Activated T-cell treated with anti-CD3 and anti-CD28 coated beads, Interleukin-2, amount 50 U/mL, for 72 hours (primary cell): ENCODE data around the gene ESYT2. TPM values are rescaled to one million over a fixed set of nuclear protein-coding genes. Genes with fewer than 3 reads are reported as not detected.

Experiments used
- ATAC-seq, 2 donors: fragments of 150-1000 bp; cut with Tn5 transposase; replicated peaks in 1 of 2; 2 replicates each; pipeline ENCODE4 v1.10.0; 2021; ENCODE audit warnings: moderate library complexity in 2 of 2, mild to moderate bottlenecking in 1 of 2
- DNase-seq, 2 donors: peaks; one replicate each; pipeline ENCODE4 v3.0.0; 2021 to 2022; ENCODE audit warnings: mixed read lengths in 1 of 2
- H3K27ac Mint-ChIP-seq: one replicate; pipeline ENCODE4 v1.8.0; 2022; ENCODE audit warnings: mild to moderate bottlenecking, moderate library complexity, mixed read lengths
- H3K27me3 Mint-ChIP-seq: one replicate; pipeline ENCODE4 v1.8.0; 2022; ENCODE audit warnings: low read depth, mixed read lengths
- H3K36me3 Mint-ChIP-seq, 2 donors: one replicate each; pipeline ENCODE4 v1.8.0; 2022; ENCODE audit warnings: mixed read lengths in 2 of 2, mild to moderate bottlenecking in 1 of 2; ENCODE audit not compliant: insufficient read depth in 2 of 2
- H3K4me1 Mint-ChIP-seq: one replicate; pipeline ENCODE4 v1.8.0; 2022; ENCODE audit warnings: low read depth, mixed read lengths
- H3K4me3 Mint-ChIP-seq, 2 donors: one replicate each; pipeline ENCODE4 v1.8.0; 2022; ENCODE audit warnings: mild to moderate bottlenecking in 2 of 2, mixed read lengths in 2 of 2, moderate library complexity in 2 of 2
- H3K9me3 Mint-ChIP-seq, 2 donors: one replicate each; pipeline ENCODE4 v1.8.0; 2022; ENCODE audit warnings: mixed read lengths in 2 of 2
- total RNA-seq, 2 donors: library from RNA; stranded (reverse); gene quantifications; one replicate each; pipeline ENCODE4 v1.2.3, GENCODE V29; 2022

The ESYT2 gene
- total RNA-seq, 2 donors from 2014 or later, result 68.6 to 68.8 TPM

DNA sequence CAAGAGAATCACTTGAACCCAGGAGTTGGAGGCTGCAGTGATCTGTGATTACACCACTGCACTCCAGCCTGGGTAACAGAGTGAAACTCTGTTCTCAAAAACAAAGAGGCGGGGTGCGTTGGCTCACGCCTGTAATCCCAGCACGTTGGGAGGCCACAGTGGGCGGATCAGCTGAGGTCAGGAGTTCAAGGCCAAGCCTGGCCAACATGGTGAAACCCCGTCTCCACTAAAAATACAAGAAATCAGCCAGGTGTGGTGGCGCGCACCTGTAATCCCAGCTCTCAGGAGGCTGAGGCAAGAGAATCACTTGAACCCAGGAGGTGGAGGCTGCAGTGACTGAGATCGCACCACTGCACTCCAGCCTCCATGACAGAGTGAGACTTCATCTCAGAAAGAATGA is 82.4 kb downstream of the ESYT2 start:
- no peaks in the 10 kb centered on the region for H3K4me1 Mint-ChIP-seq
- no peak for DNase-seq
- no peak for ATAC-seq
- no peak overlapping the region for H3K27ac Mint-ChIP-seq
- no peaks in the 10 kb centered on the region for H3K27me3 Mint-ChIP-seq
- H3K9me3 Mint-ChIP-seq, result no peaks in the 10 kb centered on the region
- H3K4me3 Mint-ChIP-seq, result no peak overlapping the region
- peaks cover 0 to 16% of the 10 kb centered on the region in 2 donors for H3K36me3 Mint-ChIP-seq

DNA sequence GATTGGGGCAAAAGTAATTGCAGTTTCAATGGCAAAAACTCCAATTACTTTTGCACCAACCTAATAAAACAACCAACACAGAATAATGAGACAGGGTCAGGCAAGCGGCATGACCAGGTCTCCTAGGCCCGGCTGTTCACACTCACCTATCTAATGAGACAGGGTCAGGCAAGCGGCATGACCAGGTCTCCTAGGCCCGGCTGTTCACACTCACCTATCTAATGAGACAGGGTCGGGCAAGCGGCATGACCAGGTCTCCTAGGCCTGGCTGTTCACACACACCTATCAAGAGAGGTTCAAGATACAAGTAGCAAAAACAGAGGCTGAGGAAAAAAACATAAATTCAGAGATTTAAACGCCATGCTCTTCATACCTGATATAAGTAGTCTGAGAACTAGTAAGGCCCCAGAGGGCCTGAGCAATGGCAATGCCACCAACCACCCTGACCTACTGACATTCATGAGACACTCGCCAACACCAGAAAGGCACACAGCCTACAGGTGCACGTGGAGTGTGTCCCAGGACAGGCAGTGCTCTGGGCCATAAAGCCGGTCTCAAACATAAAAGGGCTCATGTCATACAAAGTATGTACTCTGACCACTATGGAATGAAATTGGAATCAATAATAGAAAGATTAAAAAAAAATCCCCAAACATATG is 84.1 kb downstream of the ESYT2 start:
- Mint-ChIP-seq H3K4me3 (no peak overlapping the region), H3K27ac (no peak overlapping the region), H3K36me3 (peaks cover 0 to 21% of the 10 kb centered on the region in 2 donors), H3K9me3 (no peaks in the 10 kb centered on the region), H3K27me3 (no peaks in the 10 kb centered on the region), H3K4me1 (peaks cover 11% of the 10 kb centered on the region)
- DNase-seq (no peak), ATAC-seq (no peak)

DNA sequence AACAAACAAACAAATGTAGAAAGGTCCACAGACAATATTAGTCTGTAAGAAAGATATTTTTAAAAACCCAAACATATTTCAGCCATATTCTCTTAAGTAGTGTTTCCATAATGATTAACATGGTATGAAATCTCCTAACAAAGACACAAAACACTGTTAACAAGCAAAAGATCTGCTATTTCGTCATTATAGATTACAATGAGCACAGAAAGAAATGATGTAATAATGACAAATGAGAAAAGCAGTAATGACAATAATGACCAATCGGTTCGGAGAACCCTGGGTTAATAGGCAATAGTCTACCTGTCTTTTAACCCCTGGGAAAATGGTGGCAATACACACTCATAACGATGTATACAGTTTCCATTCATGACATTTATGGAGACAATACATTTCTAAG is 85.2 kb downstream of the ESYT2 start:
- peaks cover 0 to 18% of the 10 kb centered on the region in 2 donors for H3K36me3 Mint-ChIP-seq

DNA sequence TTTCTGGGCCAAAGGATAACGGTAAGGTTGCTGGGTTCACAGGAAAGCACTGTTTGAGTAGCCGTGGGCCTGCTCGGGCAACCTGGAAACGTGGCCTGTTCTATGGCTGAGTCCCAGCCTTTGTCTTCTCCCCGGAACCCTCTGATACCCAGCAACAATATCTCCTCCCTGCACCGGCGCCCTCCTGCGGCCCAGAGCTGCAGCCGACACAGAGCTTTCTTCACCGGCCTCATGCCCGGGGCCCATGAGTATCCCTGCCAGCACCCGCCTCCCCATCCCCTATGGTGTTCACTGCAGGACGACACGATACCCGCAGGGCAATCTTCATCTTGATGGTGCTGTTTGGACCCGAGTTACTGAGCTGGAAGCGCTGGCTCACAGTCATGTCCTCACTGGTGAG is 86.1 kb downstream of the ESYT2 start:
- DNase-seq (no peak), ATAC-seq (no peak)
- H3K27me3 Mint-ChIP-seq, result no peaks in the 10 kb centered on the region
- no peak overlapping the region for H3K4me3 Mint-ChIP-seq
- no peak overlapping the region for H3K27ac Mint-ChIP-seq
- peaks cover 0 to 16% of the 10 kb centered on the region in 2 donors for H3K36me3 Mint-ChIP-seq
- H3K4me1 Mint-ChIP-seq, result peaks cover 14% of the 10 kb centered on the region
- no peaks in the 10 kb centered on the region for H3K9me3 Mint-ChIP-seq

More for the DNA sequence above, 85.2 kb downstream of the ESYT2 start:
- H3K27me3 Mint-ChIP-seq, result no peaks in the 10 kb centered on the region
- ATAC-seq (no peak), DNase-seq (no peak)
- H3K27ac Mint-ChIP-seq, result no peak overlapping the region
- H3K9me3 Mint-ChIP-seq, result no peaks in the 10 kb centered on the region
- no peak overlapping the region for H3K4me3 Mint-ChIP-seq
- H3K4me1 Mint-ChIP-seq, result peaks cover 14% of the 10 kb centered on the region

DNA sequence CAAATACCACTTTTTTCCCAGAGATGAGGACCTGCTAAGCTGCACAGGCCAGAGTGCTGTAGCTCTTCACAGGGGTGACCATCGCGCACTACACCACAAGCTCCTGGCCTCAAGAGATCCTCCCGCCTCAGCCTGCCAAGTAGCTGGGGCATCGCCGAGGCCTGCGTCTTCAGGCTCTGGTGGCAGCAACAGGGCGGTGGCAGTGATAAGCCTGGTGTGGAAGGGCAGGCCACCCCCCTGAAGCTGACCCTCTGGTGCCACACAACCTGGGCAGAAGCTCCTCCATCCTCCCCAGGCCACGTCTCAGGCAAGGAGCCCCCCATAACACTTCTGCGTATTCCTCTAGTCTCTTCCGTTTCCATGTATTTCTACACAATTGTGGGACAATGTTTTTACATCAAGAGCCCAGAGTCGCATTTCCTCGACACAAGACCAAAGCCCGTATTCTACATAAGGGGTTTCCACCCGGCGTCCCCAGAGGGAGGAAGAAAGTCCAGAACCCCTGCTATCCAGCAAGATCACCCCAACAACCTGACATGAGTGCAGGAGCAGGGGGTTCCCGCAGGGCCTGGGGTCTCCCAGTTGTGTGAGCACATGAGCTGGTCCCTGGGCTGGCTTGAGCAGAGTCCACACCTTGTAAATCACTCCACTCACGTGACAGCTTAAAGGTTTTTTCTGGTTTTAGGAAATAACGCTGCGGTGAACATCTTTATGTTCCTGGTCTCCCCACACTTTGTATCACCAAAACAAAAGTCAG is 87.1 kb downstream of the ESYT2 start:
- no peaks in the 10 kb centered on the region for H3K9me3 Mint-ChIP-seq
- no peak for ATAC-seq
- DNase-seq, result no peak
- H3K36me3 Mint-ChIP-seq, result peaks cover 0 to 16% of the 10 kb centered on the region in 2 donors
- H3K4me1 Mint-ChIP-seq, result peaks cover 14% of the 10 kb centered on the region
- no peak overlapping the region for H3K27ac Mint-ChIP-seq
- no peak overlapping the region for H3K4me3 Mint-ChIP-seq
- no peaks in the 10 kb centered on the region for H3K27me3 Mint-ChIP-seq

DNA sequence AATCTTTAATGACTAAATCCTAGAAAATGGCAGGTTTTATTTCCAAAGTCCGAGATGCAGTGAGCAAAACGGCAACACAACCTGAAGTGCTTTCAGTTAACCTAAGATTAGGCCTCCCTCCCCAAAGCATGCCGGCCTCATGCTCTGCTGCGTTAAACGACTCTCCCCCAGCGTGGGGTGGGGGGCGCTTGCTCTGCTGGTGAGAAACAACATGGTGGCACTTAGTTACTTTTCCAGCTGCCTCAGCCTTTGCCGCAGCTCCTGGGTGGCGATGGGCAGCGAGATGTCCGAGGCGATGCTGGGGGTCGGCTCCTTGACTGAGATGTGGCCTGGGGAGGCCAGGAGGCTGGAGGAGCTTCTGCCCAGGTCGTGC is 88.0 kb downstream of the ESYT2 start:
- Mint-ChIP-seq H3K27me3 (no peaks in the 10 kb centered on the region), H3K4me1 (peaks cover 14% of the 10 kb centered on the region), H3K36me3 (peaks cover 0 to 15% of the 10 kb centered on the region in 2 donors), H3K27ac (no peak overlapping the region), H3K9me3 (no peaks in the 10 kb centered on the region), H3K4me3 (no peak overlapping the region)
- no peak for DNase-seq
- no peak for ATAC-seq

DNA sequence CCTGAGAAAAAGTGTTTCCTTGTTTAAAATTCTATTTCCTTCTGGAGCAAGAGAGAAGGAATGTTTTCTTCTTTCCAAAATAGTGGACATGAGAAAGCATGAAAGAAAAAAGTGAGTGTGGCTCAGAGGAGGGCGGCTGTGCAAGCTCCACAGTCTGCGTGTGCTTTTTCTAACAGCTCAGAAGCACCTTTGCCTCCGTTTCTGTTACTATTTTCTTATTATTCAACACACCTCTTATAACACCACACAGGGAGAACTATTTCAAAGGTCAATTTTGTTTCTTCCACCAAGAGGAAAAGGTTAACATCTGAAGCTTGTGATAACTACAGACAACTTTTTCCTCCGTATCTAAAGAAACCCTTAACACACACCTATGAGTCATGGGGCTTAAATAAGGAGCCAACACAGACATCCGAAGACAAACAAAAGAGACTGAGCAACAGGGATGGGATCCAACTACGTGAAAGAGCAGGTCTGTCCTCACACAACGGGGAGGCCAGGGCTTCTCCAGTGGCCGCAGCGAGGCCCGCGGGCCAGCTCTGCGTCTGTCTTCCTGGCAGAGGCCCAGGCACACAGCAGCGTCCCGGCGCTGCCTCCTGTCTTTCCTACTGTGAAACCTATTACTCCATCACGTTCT is 88.5 kb downstream of the ESYT2 start:
- H3K4me3 Mint-ChIP-seq, result no peak overlapping the region
- peaks cover 0 to 15% of the 10 kb centered on the region in 2 donors for H3K36me3 Mint-ChIP-seq
- H3K27ac Mint-ChIP-seq, result no peak overlapping the region
- DNase-seq (no peak), ATAC-seq (no peak)
- H3K4me1 Mint-ChIP-seq, result peaks cover 14% of the 10 kb centered on the region
- no peaks in the 10 kb centered on the region for H3K9me3 Mint-ChIP-seq
- H3K27me3 Mint-ChIP-seq, result no peaks in the 10 kb centered on the region

DNA sequence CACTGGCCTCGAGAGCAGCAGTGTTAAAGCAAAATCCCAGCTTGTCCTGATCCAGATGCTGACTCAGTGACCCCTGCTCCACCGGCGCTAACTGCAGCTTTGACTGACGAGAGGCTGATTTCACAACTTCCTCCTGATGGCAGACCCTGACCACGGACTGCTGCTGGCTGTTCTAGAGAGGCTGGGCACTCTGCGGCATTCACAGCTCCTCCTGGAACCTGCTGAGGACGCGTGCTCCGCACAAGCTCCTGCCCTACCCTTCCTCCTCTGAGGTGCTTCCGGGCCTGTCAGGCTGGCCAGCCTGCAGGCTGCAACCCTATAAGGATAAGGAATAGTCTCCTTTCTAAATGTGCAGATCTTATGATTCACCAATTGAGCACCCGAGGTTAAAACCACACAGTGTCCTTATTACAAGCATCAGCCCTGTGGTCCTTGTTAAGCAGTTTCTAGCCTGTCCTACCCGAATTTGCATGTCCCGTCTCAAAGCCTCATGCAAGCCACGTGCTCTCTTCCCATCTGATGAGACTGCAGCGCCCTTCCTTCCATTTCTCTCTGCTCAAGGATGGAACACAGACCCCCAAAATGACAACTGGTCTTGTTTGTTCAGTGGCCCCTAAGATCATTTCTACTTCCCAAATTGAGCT is 89.2 kb downstream of the ESYT2 start:
- ATAC-seq, result peak in 1 of 2 donors; percentile 21

DNA sequence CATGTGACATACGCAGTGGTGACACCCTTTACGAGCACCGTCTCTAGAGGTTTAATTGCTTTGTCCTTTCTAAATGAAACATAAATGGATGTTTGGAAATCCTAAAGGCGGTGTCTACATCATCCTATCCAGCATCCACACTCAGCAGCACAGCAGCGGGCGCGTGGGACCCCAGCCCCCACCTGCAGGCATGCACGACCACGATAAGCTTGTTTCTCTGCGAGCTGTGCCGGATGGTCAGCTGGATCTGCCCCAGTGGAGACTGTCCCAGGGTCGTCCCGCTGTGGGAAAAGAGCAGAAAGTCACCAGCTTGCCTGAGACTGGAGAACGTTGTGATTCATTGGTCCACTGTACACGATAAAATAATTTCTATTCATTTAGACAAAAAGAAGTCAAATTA is 90.5 kb downstream of the ESYT2 start:
- H3K4me3 Mint-ChIP-seq, result no peak overlapping the region
- DNase-seq, result no peak
- H3K27me3 Mint-ChIP-seq, result no peaks in the 10 kb centered on the region
- peaks cover 14% of the 10 kb centered on the region for H3K4me1 Mint-ChIP-seq
- no peaks in the 10 kb centered on the region for H3K9me3 Mint-ChIP-seq
- no peak overlapping the region for H3K27ac Mint-ChIP-seq
- peaks cover 1 to 15% of the 10 kb centered on the region in 2 donors for H3K36me3 Mint-ChIP-seq
- no peak for ATAC-seq

More for the DNA sequence above, 89.2 kb downstream of the ESYT2 start:
- H3K4me3 Mint-ChIP-seq, result no peak overlapping the region
- DNase-seq, result no peak
- H3K9me3 Mint-ChIP-seq, result no peaks in the 10 kb centered on the region
- peaks cover 0 to 11% of the 10 kb centered on the region in 2 donors for H3K36me3 Mint-ChIP-seq
- no peak overlapping the region for H3K27ac Mint-ChIP-seq
- peaks cover 14% of the 10 kb centered on the region for H3K4me1 Mint-ChIP-seq
- H3K27me3 Mint-ChIP-seq, result no peaks in the 10 kb centered on the region

DNA sequence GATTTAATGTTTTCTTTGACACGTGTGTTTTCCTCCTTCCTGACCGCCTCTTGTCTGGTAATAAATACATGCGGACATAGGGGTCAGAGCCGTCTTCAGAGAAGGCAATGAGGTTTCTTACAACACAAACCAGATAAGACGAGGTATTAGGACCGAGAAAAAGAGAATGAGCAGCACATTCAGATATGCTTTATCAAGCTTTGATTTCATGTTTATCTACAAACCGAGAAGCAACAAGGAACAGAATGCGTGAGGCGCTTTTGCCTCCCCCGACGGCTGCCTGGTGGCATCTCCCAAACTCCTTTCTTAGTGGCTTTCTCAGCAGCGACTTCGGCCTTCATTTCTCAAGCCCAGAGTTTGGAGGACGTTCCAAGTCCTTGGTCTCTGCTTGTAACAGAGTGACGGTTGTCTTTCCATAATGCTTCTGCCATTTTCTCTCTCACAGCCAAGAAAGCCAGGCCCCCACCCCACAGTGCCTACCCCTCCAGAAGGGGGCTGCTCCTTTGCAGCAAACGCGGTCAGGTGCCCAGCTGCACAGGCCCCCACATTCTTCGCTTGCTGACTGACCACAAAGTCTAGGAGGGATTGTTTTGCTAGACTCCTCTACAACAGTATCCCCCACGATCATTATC is 92.1 kb downstream of the ESYT2 start:
- DNase-seq (no peak), ATAC-seq (no peak)
- peaks cover 14% of the 10 kb centered on the region for H3K4me1 Mint-ChIP-seq
- H3K9me3 Mint-ChIP-seq, result no peaks in the 10 kb centered on the region
- no peak overlapping the region for H3K27ac Mint-ChIP-seq
- peaks cover 1 to 16% of the 10 kb centered on the region in 2 donors for H3K36me3 Mint-ChIP-seq
- H3K4me3 Mint-ChIP-seq, result no peak overlapping the region
- H3K27me3 Mint-ChIP-seq, result no peaks in the 10 kb centered on the region

DNA sequence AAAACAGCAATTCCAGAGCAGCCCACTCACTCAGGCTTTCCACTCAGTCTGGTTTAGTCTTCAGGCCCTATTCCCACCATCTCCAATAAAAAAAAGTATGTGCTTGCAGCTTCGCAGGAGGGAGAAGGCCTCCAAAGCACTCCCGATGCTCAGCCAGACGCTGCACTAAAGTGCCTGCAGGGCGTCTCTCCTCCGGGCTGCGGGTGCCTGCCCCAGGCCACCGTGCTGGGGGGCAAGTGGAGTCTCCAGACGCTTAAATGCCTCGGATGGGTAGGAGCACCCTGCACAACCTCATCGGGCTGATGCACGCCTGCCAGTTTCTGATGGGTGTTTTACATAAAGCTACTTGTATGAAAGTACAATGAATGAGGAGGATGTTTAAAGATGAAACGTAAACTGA is 93.4 kb downstream of the ESYT2 start:
- H3K27me3 Mint-ChIP-seq, result no peaks in the 10 kb centered on the region
- no peaks in the 10 kb centered on the region for H3K9me3 Mint-ChIP-seq
- peaks cover 1 to 16% of the 10 kb centered on the region in 2 donors for H3K36me3 Mint-ChIP-seq
- DNase-seq (no peak), ATAC-seq (no peak)
- peaks cover 10% of the 10 kb centered on the region for H3K4me1 Mint-ChIP-seq
- no peak overlapping the region for H3K27ac Mint-ChIP-seq
- H3K4me3 Mint-ChIP-seq, result no peak overlapping the region

DNA sequence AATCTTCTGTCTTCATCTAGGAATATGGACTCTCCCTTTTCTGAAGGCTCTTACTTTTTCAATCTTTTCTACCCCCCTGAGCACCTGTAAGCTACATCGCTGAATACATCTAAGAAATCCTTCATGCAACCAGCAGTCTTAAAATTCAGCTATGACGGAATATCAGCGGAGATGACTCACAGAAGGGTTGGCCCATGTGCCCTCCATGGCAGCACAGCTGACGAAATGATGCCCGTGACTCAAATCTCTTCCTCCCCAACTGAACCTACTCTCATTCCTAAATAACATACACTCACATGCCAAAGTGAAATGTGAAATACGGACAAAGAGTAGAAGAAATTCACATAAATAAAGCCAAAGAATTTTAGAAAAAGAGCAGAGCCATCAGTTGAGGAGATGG is 94.4 kb downstream of the ESYT2 start:
- DNase-seq (no peak), ATAC-seq (no peak)
- peaks cover 4 to 17% of the 10 kb centered on the region in 2 donors for H3K36me3 Mint-ChIP-seq
- peak overlapping the region; percentile 4 for H3K27ac Mint-ChIP-seq
- no peaks in the 10 kb centered on the region for H3K9me3 Mint-ChIP-seq
- H3K4me3 Mint-ChIP-seq, result no peak overlapping the region
- H3K27me3 Mint-ChIP-seq, result no peaks in the 10 kb centered on the region
- H3K4me1 Mint-ChIP-seq, result peaks cover 3% of the 10 kb centered on the region
